ENCODE data around the gene ITPRIPL1.

ITPRIPL1 gene

GRCh38 chr2:96315400-96316071, 9.6 kb upstream of the ITPRIPL1 start:
- H3K4me1 ChIP-seq (ENCODE audit: insufficient read depth, low read length), result peaks cover 7% of the 10 kb centered on the region; the same call in 1 of the 2 replicates
- H3K9me3 ChIP-seq (ENCODE audit: control insufficient read depth, insufficient read depth, low read length), result no peaks in the 10 kb centered on the region
- H3K36me3 ChIP-seq (ENCODE audit: insufficient read depth, low read length), result no peaks in the 10 kb centered on the region
- no peak overlapping the region for H3K9ac ChIP-seq (ENCODE audit: low read depth, low read length)

DNA sequence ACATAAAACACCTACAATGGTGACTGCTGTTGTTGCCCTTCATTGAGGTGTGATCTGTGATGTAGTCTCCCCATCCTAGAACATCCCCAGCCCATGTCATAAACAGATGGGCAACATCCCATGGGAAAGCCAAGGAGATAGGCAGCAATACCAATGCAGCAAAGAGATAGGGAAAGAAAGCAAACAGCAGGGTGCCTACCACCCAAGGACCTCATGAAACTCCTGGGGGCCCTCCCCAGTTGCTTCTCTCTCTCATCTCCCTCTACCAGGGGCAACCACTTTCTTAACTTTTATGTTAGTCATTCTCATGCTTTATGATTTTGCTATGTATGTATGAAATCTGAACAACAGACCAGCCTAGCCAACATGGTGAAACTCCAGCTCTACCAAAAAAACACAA, 8.1 kb upstream of the ITPRIPL1 start:
- no peak overlapping the region for H3K9ac ChIP-seq (ENCODE audit: low read depth, low read length)
- H3K4me1 ChIP-seq (ENCODE audit: insufficient read depth, low read length), result peaks cover 12% of the 10 kb centered on the region
- H3K36me3 ChIP-seq (ENCODE audit: insufficient read depth, low read length), result no peaks in the 10 kb centered on the region
- H3K9me3 ChIP-seq (ENCODE audit: control insufficient read depth, insufficient read depth, low read length), result no peaks in the 10 kb centered on the region

DNA sequence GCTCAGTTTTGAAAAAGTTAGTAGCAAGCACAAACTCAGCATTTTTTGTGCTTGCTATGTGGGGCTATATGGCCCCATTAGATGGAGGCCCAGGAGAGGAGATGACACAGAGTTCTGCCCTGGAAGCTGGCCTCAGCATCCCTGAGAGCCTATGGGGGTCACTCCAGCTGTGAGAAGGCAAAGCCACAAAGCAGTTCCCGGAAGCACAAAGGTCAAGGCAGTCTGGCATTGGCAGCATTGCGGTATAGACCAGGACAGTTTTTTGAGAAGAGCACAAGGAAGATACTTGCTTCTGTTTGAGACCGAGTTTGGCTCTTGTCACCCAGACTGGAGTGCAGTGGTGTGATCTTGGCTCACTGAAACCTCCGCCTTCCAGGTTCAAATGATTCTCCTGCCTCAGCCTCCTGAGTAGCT, 7.5 kb upstream of the ITPRIPL1 start:
- Histone ChIP-seq H3K9me3 (ENCODE audit: control insufficient read depth, insufficient read depth, low read length) (no peaks in the 10 kb centered on the region), H3K4me1 (ENCODE audit: insufficient read depth, low read length) (peaks cover 12% of the 10 kb centered on the region), H3K36me3 (ENCODE audit: insufficient read depth, low read length) (no peaks in the 10 kb centered on the region), H3K9ac (ENCODE audit: low read depth, low read length) (no peak overlapping the region)

DNA sequence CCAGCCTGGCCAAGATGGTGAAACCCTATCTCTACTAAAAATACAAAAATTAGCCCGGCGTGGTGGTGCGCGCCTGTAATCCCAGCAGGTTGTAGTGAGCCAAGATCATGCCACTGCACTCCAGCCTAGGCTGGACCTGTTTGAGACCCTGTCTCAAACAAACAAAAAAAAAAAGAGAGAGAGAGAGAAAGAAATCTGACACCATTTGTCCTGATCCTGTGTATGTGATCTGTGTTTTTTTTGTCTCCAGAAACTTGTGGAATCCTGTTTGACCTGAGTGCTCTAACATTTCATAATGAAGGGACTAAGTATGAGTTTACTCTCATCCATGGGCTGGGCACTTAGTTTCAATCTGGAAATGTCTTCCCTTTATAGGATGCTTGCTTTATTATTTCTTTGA, 6.4 kb upstream of the ITPRIPL1 start:
- peaks cover 12% of the 10 kb centered on the region for H3K4me1 ChIP-seq (ENCODE audit: insufficient read depth, low read length)
- no peak overlapping the region for H3K9ac ChIP-seq (ENCODE audit: low read depth, low read length)
- no peaks in the 10 kb centered on the region for H3K9me3 ChIP-seq (ENCODE audit: control insufficient read depth, insufficient read depth, low read length)
- no peaks in the 10 kb centered on the region for H3K36me3 ChIP-seq (ENCODE audit: insufficient read depth, low read length)

- no peaks in the 10 kb centered on the region for H3K9me3 ChIP-seq (ENCODE audit: control insufficient read depth, insufficient read depth, low read length)
- H3K4me1 ChIP-seq (ENCODE audit: insufficient read depth, low read length), result peaks cover 12% of the 10 kb centered on the region
- no peak overlapping the region for H3K9ac ChIP-seq (ENCODE audit: low read depth, low read length)
- no peaks in the 10 kb centered on the region for H3K36me3 ChIP-seq (ENCODE audit: insufficient read depth, low read length)
These were observed 5.7 kb upstream of the ITPRIPL1 start for GRCh38 chr2:96319396-96319795.

DNA sequence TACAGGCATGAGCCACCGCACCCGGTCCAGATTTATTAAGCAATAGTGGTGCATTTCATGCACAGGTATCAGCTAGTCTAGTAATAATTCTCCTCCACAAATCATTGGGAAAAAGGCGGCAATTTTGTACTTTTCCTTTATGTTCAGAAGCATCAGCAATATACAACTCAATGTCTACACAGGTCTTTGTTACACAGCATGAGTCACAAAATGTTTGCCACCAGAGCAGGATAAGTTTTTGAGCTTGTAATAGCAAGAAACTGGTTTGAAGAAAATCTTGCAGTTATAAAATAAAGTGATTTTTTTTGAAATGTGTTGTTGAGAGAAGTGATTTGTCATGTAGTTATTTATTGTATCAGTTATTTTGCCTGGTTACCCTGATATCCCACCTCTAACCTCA, 4.8 kb upstream of the ITPRIPL1 start:
- Histone ChIP-seq H3K4me1 (ENCODE audit: insufficient read depth, low read length) (peaks cover 12% of the 10 kb centered on the region), H3K9ac (ENCODE audit: low read depth, low read length) (no peak overlapping the region), H3K9me3 (ENCODE audit: control insufficient read depth, insufficient read depth, low read length) (no peaks in the 10 kb centered on the region), H3K36me3 (ENCODE audit: insufficient read depth, low read length) (no peaks in the 10 kb centered on the region)

DNA sequence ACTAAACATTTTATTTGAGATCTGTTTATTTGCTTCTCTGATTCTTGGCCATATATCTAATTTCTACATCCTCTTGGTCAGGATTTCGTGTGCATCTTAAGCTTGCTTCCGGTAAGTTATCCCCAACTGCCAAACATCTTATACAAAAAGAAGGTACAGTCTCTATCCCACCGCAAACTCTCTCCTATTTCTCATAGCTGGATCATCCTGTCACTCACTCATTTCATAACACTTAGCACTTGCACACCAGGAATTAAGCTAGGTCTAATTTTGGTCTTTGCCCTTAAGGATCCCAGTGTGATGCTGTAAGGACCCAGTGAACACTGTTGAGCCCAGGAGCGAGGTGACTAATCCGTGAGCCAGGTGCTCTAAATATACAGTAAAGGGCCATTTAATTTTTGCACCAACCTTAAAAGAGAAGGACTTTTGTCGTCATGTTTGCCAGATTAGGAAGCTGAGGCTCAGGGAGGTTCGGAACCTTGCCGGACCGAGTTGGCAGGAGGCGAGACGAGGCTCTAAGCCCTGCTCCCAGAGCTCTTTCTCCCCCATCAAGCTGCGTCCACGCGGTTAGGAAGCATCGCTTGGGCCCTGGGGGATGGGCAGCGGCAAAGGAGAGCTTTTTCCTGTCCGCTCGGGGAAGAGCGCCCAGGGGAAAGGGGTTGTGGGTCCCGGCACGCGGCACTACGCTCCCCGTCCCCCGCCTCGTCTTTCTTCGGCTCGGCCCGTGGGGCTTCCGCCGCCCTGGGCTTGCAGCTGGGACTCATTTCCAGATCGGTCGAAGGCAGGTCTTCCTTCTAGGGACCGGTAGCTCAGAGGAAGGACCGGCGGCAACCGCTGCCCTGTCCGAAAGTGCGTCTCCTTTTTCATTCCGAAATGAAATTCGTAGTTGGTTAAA, 4.1 kb upstream of the ITPRIPL1 start:
- H3K9ac ChIP-seq (ENCODE audit: low read depth, low read length), result peak overlapping the region; percentile 64
- no peaks in the 10 kb centered on the region for H3K9me3 ChIP-seq (ENCODE audit: control insufficient read depth, insufficient read depth, low read length)
- peaks cover 8% of the 10 kb centered on the region; the same call in 1 of the 2 replicates for H3K4me1 ChIP-seq (ENCODE audit: insufficient read depth, low read length)
- no peaks in the 10 kb centered on the region for H3K36me3 ChIP-seq (ENCODE audit: insufficient read depth, low read length)

GRCh38 chr2:96323849-96324248, 1.3 kb upstream of the ITPRIPL1 start:
- Histone ChIP-seq H3K9me3 (ENCODE audit: control insufficient read depth, insufficient read depth, low read length) (no peaks in the 10 kb centered on the region), H3K4me1 (ENCODE audit: insufficient read depth, low read length) (peaks cover 9% of the 10 kb centered on the region; the same call in 1 of the 2 replicates), H3K36me3 (ENCODE audit: insufficient read depth, low read length) (no peaks in the 10 kb centered on the region), H3K9ac (ENCODE audit: low read depth, low read length) (no peak overlapping the region)

DNA sequence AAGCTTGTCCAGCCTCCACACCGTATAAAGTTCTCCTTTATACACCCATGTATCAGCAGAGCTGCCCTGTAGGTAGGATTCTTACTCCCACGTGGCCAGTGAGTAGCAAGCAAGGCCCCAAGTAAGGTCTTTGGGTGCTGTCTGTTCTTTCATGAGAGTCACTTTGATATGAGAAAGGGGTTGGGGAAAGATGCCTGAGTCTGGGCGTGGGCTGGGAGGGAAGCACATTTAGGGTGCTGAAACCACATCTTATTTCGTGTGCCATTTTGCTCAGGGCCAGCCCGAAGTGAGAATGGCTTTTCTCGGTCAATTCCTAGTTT, 436 bp upstream of the ITPRIPL1 start:
- Histone ChIP-seq H3K9me3 (ENCODE audit: control insufficient read depth, insufficient read depth, low read length) (no peaks in the 10 kb centered on the region), H3K4me1 (ENCODE audit: insufficient read depth, low read length) (peaks cover 9% of the 10 kb centered on the region; the same call in 1 of the 2 replicates), H3K36me3 (ENCODE audit: insufficient read depth, low read length) (no peaks in the 10 kb centered on the region), H3K9ac (ENCODE audit: low read depth, low read length) (peak overlapping the region; percentile 71)

GRCh38 chr2:96325884-96326255, 753 bp downstream of the ITPRIPL1 start:
- Histone ChIP-seq H3K4me1 (ENCODE audit: insufficient read depth, low read length) (peaks cover 5% of the 10 kb centered on the region; the same call in 1 of the 2 replicates), H3K9me3 (ENCODE audit: control insufficient read depth, insufficient read depth, low read length) (no peaks in the 10 kb centered on the region), H3K9ac (ENCODE audit: low read depth, low read length) (peak overlapping the region; percentile 71; the same call in 1 of the 2 replicates), H3K36me3 (ENCODE audit: insufficient read depth, low read length) (no peaks in the 10 kb centered on the region)

DNA sequence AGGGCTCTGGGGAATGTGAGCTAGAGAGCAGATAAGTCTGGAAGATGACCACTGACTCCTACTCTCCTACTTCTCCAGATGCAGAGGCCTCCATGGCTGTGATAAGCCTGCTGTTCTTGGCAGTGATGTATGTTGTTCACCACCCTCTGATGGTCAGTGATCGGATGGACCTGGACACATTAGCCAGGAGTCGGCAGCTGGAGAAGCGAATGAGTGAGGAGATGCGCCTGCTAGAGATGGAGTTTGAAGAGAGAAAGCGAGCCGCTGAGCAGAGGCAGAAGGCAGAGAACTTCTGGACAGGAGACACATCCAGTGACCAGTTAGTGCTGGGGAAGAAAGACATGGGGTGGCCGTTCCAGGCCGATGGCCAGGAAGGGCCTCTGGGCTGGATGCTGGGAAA, 1.4 kb downstream of the ITPRIPL1 start:
- Histone ChIP-seq H3K4me1 (ENCODE audit: insufficient read depth, low read length) (0 out of 2 replicates have a peak, but pooled peaks cover 4% of the 10 kb centered on the region), H3K36me3 (ENCODE audit: insufficient read depth, low read length) (no peaks in the 10 kb centered on the region), H3K9ac (ENCODE audit: low read depth, low read length) (no peak overlapping the region), H3K9me3 (ENCODE audit: control insufficient read depth, insufficient read depth, low read length) (no peaks in the 10 kb centered on the region)

DNA sequence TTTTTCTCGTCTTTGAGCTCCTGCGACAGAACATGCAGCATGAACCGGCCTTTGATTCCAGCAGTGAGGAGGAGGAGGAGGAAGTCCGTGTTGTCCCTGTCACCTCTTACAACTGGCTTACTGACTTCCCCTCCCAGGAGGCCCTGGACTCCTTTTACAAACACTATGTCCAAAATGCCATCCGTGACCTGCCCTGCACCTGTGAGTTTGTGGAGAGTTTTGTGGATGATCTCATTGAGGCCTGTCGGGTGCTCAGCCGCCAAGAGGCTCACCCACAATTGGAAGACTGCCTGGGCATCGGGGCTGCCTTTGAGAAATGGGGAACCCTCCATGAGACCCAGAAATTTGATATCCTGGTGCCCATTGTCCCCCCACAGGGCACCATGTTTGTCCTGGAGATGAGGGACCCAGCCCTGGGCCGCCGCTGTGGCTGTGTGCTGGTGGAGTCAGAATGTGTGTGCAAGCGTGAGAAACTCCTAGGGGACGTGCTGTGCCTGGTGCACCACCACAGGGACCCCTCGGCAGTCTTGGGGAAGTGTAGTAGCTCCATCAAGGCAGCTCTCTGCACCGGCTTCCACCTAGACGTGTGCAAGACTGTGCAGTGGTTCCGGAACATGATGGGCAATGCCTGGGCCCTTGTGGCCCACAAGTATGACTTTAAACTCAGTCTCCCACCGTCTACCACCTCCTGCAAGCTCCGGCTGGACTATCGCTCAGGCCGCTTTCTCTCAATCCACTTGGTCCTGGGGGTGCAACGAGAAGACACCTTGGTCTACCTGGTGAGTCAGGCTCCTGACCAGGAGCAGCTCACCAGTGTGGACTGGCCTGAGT, 2.1 kb downstream of the ITPRIPL1 start:
- Histone ChIP-seq H3K9ac (ENCODE audit: low read depth, low read length) (no peak overlapping the region), H3K9me3 (ENCODE audit: control insufficient read depth, insufficient read depth, low read length) (no peaks in the 10 kb centered on the region), H3K36me3 (ENCODE audit: insufficient read depth, low read length) (no peaks in the 10 kb centered on the region), H3K4me1 (ENCODE audit: insufficient read depth, low read length) (0 out of 2 replicates have a peak, but pooled peaks cover 4% of the 10 kb centered on the region)

- Histone ChIP-seq H3K36me3 (ENCODE audit: insufficient read depth, low read length) (no peaks in the 10 kb centered on the region), H3K4me1 (ENCODE audit: insufficient read depth, low read length) (0 out of 2 replicates have a peak, but pooled peaks cover 4% of the 10 kb centered on the region), H3K9me3 (ENCODE audit: control insufficient read depth, insufficient read depth, low read length) (no peaks in the 10 kb centered on the region), H3K9ac (ENCODE audit: low read depth, low read length) (no peak overlapping the region)
These were observed 4.3 kb downstream of the ITPRIPL1 start for GRCh38 chr2:96329456-96329855.

DNA sequence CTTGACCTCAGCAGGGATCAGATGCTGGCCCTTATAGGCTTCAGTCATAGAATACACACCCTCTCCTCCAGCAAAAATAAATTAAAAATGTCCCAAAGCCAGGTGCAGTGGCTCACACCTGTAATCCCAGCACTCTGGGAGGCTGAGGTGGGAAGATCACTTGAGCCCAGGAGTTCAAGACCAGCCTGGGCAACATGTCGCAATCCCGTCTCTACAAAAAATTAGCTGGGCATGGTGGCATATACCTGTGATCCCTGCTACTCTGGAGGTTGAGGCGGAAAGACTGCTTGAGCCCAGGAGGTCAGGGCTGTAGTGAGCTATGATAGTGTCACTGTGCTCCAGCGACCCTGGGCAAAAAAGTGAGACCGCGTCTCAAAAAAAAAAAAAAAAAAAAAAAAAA, 4.8 kb downstream of the ITPRIPL1 start:
- H3K4me1 ChIP-seq (ENCODE audit: insufficient read depth, low read length), result 0 out of 2 replicates have a peak, but pooled peaks cover 4% of the 10 kb centered on the region
- H3K9me3 ChIP-seq (ENCODE audit: control insufficient read depth, insufficient read depth, low read length), result no peaks in the 10 kb centered on the region
- no peaks in the 10 kb centered on the region for H3K36me3 ChIP-seq (ENCODE audit: insufficient read depth, low read length)
- no peak overlapping the region for H3K9ac ChIP-seq (ENCODE audit: low read depth, low read length)

Data from ES-I3 (cell line).